ENCODE results near the gene MAPK11.
"Not testable (repeated sequence)": the region's sequence is repeated elsewhere in the genome, so short reads cannot be mapped to it uniquely, and the experiment has no call there.

The MAPK11 gene

GRCh38 chr22:50276143-50276542 is 6.0 kb upstream of the MAPK11 start:
- peak; percentile 7 for DNase-seq (ENCODE audit: low read depth, low spot score)

GRCh38 chr22:50275181-50276055 is 5.2 kb upstream of the MAPK11 start:
- no peak for DNase-seq (ENCODE audit: low read depth, low spot score)

- DNase-seq (ENCODE audit: low read depth, low spot score), result no peak
These were observed 4.6 kb upstream of the MAPK11 start for GRCh38 chr22:50274771-50275170.

GRCh38 chr22:50274311-50274710 is 4.1 kb upstream of the MAPK11 start:
- no peak for DNase-seq (ENCODE audit: low read depth, low spot score)

DNA sequence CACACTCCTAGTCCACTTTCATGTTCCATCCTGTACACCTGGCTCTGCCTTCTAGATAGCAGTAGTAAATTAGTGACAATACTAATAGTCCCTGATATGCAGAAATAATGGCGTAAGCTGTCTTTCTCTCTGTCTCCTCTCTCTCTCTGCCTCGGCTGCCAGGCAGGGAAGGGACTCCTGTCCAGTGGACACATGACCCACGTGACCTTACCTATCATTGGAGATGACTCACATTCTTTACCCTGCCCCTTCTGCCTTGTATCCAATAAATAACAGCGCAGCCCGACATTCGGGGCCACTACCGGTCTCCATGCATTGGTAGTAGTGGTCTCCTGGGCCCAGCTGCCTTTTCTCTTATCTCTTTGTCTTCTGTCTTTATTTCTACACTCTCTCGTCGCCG is 3.6 kb upstream of the MAPK11 start:
- not testable (repeated sequence) for DNase-seq (ENCODE audit: low read depth, low spot score)

DNA sequence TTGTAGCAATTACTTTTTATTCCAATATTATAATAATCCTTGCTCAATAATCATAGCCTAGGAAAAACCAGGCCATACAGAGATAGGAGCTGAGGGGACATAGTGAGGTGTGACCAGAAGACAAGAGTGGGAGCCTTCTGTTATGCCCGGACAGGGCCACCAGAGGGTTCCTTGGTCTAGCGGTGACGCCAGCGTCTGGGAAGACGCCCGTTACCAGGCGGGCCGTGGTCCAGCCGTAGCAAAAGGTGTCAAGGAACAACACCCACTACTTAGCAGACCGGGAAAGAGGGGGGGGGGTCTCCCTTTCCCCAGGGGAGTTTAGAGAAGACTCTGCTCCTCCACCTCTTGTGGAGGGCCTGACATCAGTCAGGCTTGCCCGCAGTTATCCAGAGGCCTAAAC is 3.2 kb upstream of the MAPK11 start:
- DNase-seq (ENCODE audit: low read depth, low spot score), result not testable (repeated sequence)

- no peak for DNase-seq (ENCODE audit: low read depth, low spot score)
These were observed 2.0 kb upstream of the MAPK11 start for GRCh38 chr22:50272044-50272802.

GRCh38 chr22:50271519-50271970 is 1.4 kb upstream of the MAPK11 start:
- peak; percentile 26 for DNase-seq (ENCODE audit: low read depth, low spot score)

- no peak for DNase-seq (ENCODE audit: low read depth, low spot score)
These were observed 650 bp upstream of the MAPK11 start for GRCh38 chr22:50270666-50271394.

GRCh38 chr22:50269573-50269969 is 609 bp downstream of the MAPK11 start:
- no peak for DNase-seq (ENCODE audit: low read depth, low spot score)

DNA sequence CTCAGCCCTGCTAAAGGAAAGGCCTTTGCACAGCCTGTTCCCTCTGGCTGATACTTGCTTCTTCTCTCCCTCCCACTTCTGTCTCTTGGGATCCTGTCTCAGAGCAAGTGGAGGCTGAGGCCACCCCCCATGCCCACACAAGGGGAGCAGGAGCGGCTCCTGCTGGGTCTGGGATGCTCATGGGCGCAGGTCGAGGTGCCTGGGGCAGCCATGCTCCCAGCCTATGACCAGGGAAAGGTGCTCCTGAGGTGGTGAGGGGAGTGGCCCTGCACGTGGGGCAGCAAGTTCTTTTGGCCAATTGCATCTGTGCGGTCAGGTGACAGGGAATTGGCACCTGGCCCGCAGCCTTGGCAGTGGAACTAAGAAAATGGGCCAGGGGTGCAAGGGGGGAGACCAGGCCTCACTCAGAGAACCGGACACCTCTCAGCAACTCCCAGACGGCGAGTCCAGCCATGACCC is 1.5 kb downstream of the MAPK11 start:
- no peak for DNase-seq (ENCODE audit: low read depth, low spot score)

- no peak for DNase-seq (ENCODE audit: low read depth, low spot score)
These were observed 2.4 kb downstream of the MAPK11 start for GRCh38 chr22:50267591-50268390.

- no peak for DNase-seq (ENCODE audit: low read depth, low spot score)
These were observed 3.2 kb downstream of the MAPK11 start for GRCh38 chr22:50266994-50267393.

GRCh38 chr22:50264946-50265669 is 5.1 kb downstream of the MAPK11 start:
- DNase-seq (ENCODE audit: low read depth, low spot score), result no peak

DNA sequence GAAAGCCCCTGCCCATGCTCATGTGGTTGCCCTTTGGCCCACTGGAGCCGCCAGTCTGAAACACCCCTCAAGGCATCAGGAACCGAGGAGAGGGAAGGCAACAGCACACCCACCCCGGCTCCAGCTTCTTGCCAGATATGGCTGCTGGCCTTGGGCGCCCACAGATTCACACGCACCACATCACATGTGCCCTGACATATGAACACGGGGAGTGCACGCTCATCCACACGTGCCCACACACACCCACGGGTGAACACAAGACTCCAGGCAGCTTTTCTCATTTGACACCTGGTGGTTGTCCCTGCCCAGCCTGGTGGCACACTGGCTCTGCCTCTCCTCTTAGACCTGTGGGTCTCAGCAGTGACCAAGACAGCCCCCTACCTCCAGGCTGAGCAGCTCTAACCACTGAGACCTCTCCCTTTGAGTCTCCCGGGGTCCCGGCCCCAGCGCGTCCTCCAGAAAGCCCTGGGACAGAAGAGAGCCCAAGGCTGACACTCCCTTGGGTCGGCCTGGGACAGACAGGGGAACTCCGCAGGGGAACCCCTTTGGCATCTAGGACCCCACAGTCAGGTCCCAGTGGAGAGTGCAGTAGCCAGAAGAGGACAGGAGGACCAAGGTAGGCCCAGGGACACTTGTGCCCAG is 6.0 kb downstream of the MAPK11 start:
- DNase-seq (ENCODE audit: low read depth, low spot score), result no peak

- no peak for DNase-seq (ENCODE audit: low read depth, low spot score)
These were observed 7.1 kb downstream of the MAPK11 start for GRCh38 chr22:50262973-50263617.

- no peak for DNase-seq (ENCODE audit: low read depth, low spot score)
These were observed 7.7 kb downstream of the MAPK11 start for GRCh38 chr22:50262460-50262911.

GRCh38 chr22:50261615-50262459 is 8.3 kb downstream of the MAPK11 start, which contains the start of gene MAPK12:
Gene MAPK12 (minus strand): TSS chr22:50261683. CDS start chr22:50261509, 174 bp downstream.
- DNase-seq (ENCODE audit: low read depth, low spot score), result no peak
